Activated naive CD8-positive, alpha-beta T cell treated with anti-CD3 and anti-CD28 coated beads, Interleukin-2, amount 50 U/mL, for 24 hours (primary cell): Measurements from ENCODE around the gene TRDMT1.

ENCODE experiments used
- ATAC-seq: fragments of 150-1000 bp; cut with Tn5 transposase; one replicate; pipeline ENCODE4 v1.10.0; 2021
- DNase-seq: peaks from one replicate; pipeline ENCODE4 v3.0.0; 2021
- H3K27ac Mint-ChIP-seq: one replicate; pipeline ENCODE4 v1.8.0; 2021; ENCODE audit warnings: mild to moderate bottlenecking, mixed read lengths
- H3K27me3 Mint-ChIP-seq: one replicate; pipeline ENCODE4 v1.8.0; 2021; ENCODE audit warnings: mixed read lengths
- H3K36me3 Mint-ChIP-seq: one replicate; pipeline ENCODE4 v1.8.0; 2021; ENCODE audit warnings: low read depth, mixed read lengths
- H3K4me1 Mint-ChIP-seq: one replicate; pipeline ENCODE4 v1.8.0; 2021; ENCODE audit warnings: mixed read lengths
- H3K4me3 Mint-ChIP-seq: one replicate; pipeline ENCODE4 v1.8.0; 2021; ENCODE audit warnings: mild to moderate bottlenecking, moderate library complexity, mixed read lengths
- H3K9me3 Mint-ChIP-seq: one replicate; pipeline ENCODE4 v1.8.0; 2021; ENCODE audit warnings: mixed read lengths

The TRDMT1 gene

DNA sequence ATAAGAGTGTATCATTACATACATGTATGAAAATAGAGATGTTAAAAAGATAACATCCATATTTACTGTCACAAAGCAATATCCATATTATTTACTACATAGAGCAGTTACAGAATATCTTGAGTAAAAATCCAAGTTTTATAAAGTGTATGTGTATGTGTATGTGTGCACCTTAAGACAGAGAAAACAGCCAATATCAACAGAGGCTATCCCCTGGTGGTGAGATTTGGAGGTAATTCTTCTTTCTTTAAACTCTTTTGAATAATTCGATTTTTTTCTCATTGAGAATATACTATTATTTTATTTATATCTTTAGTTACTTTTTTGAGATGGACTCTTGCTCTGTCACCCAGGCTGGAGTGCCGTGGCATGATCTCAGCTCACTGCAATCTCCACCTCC lies 18.4 kb downstream of the TRDMT1 start:
- H3K9me3 Mint-ChIP-seq = no peaks in the 10 kb centered on the region
- H3K4me3 Mint-ChIP-seq = no peak overlapping the region

GRCh38 chr10:17181751-17182150 lies 19.7 kb downstream of the TRDMT1 start:
- no peak overlapping the region for H3K4me3 Mint-ChIP-seq
- ATAC-seq = no peak
- DNase-seq = no peak
- H3K27me3 Mint-ChIP-seq = no peaks in the 10 kb centered on the region
- no peaks in the 10 kb centered on the region for H3K9me3 Mint-ChIP-seq
- H3K36me3 Mint-ChIP-seq = peaks cover 2% of the 10 kb centered on the region
- peaks cover 4% of the 10 kb centered on the region for H3K4me1 Mint-ChIP-seq
- no peak overlapping the region for H3K27ac Mint-ChIP-seq

More for the DNA sequence above, 18.4 kb downstream of the TRDMT1 start:
- ATAC-seq = no peak
- no peaks in the 10 kb centered on the region for H3K4me1 Mint-ChIP-seq
- peaks cover 2% of the 10 kb centered on the region for H3K36me3 Mint-ChIP-seq
- DNase-seq = no peak
- no peaks in the 10 kb centered on the region for H3K27me3 Mint-ChIP-seq
- H3K27ac Mint-ChIP-seq = no peak overlapping the region

- Mint-ChIP-seq H3K4me3 (no peak overlapping the region), H3K27me3 (no peaks in the 10 kb centered on the region), H3K9me3 (no peaks in the 10 kb centered on the region), H3K4me1 (peaks cover 7% of the 10 kb centered on the region), H3K36me3 (peaks cover 2% of the 10 kb centered on the region), H3K27ac (no peak overlapping the region)
- no peak for ATAC-seq
- no peak for DNase-seq
These were observed 20.4 kb downstream of the TRDMT1 start for GRCh38 chr10:17181110-17181509.

- DNase-seq = no peak
- Mint-ChIP-seq H3K4me3 (no peak overlapping the region), H3K9me3 (no peaks in the 10 kb centered on the region), H3K4me1 (peaks cover 18% of the 10 kb centered on the region), H3K27ac (no peak overlapping the region), H3K27me3 (no peaks in the 10 kb centered on the region), H3K36me3 (no peaks in the 10 kb centered on the region)
- no peak for ATAC-seq
These were observed 22.5 kb downstream of the TRDMT1 start for GRCh38 chr10:17179002-17179401.

DNA sequence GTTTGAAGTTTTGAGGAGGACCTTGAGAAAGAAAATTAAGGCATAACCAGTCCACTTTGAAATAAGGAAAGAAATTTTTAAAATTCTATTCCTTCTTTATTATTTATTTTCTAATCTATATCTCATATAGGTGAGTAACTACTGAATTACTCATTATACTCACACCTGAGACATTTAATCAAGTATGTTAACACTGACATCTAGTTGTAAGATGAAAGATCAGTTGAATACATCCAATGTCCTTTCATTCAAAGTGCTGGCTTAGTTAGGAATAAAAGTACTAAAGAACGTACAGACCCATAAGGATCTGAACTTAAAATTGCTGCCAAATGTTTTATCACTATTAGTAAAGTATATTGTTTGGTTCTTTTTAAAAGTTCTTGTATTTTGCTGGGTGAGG lies 23.5 kb downstream of the TRDMT1 start:
- Mint-ChIP-seq H3K4me3 (no peak overlapping the region), H3K27ac (no peak overlapping the region), H3K4me1 (peaks cover 18% of the 10 kb centered on the region), H3K27me3 (no peaks in the 10 kb centered on the region), H3K9me3 (no peaks in the 10 kb centered on the region), H3K36me3 (peaks cover 3% of the 10 kb centered on the region)
- no peak for DNase-seq
- no peak for ATAC-seq

- Mint-ChIP-seq H3K36me3 (peaks cover 3% of the 10 kb centered on the region), H3K9me3 (no peaks in the 10 kb centered on the region), H3K4me3 (no peak overlapping the region)
These were observed 24.5 kb downstream of the TRDMT1 start for GRCh38 chr10:17177014-17177413.

GRCh38 chr10:17176091-17176490 lies 25.4 kb downstream of the TRDMT1 start:
- H3K27ac Mint-ChIP-seq = peak overlapping the region; percentile 1
- H3K4me3 Mint-ChIP-seq = no peak overlapping the region
- no peaks in the 10 kb centered on the region for H3K9me3 Mint-ChIP-seq
- ATAC-seq (no peak), DNase-seq (no peak)
- peaks cover 18% of the 10 kb centered on the region for H3K4me1 Mint-ChIP-seq
- peaks cover 3% of the 10 kb centered on the region for H3K36me3 Mint-ChIP-seq
- H3K27me3 Mint-ChIP-seq = no peaks in the 10 kb centered on the region

More at GRCh38 chr10:17177014-17177413, 24.5 kb downstream of the TRDMT1 start:
- peaks cover 18% of the 10 kb centered on the region for H3K4me1 Mint-ChIP-seq
- ATAC-seq (no peak), DNase-seq (no peak)
- no peaks in the 10 kb centered on the region for H3K27me3 Mint-ChIP-seq
- no peak overlapping the region for H3K27ac Mint-ChIP-seq

GRCh38 chr10:17175551-17175950 lies 25.9 kb downstream of the TRDMT1 start:
- Mint-ChIP-seq H3K27ac (peak overlapping the region; percentile 70), H3K27me3 (no peaks in the 10 kb centered on the region), H3K9me3 (no peaks in the 10 kb centered on the region), H3K36me3 (peaks cover 3% of the 10 kb centered on the region), H3K4me1 (peaks cover 18% of the 10 kb centered on the region), H3K4me3 (peak overlapping the region; percentile 61)
- DNase-seq (peak; percentile 10), ATAC-seq (peak; percentile 59)

DNA sequence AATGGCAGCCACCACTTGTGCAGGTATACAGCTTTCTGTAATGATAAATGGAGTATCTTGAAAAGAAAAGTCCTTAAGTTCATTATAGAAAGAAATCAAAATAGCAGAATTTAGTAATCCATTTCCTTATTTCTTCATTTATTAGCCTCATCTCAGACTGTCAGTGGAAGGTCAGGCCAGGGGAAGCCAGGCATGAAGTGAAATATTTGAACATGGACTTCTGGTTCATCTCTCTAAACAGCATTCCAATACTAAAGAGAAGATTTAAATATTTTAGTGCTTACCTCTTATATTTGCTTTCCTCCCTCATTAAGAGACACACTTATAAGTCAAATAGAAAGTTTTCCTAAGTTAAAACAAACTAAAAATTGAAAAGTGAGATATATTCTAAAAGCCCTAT lies 26.8 kb downstream of the TRDMT1 start:
- no peak for ATAC-seq
- DNase-seq = no peak
- Mint-ChIP-seq H3K36me3 (peaks cover 3% of the 10 kb centered on the region), H3K27me3 (no peaks in the 10 kb centered on the region), H3K27ac (no peak overlapping the region), H3K4me3 (no peak overlapping the region), H3K4me1 (peaks cover 18% of the 10 kb centered on the region), H3K9me3 (no peaks in the 10 kb centered on the region)

DNA sequence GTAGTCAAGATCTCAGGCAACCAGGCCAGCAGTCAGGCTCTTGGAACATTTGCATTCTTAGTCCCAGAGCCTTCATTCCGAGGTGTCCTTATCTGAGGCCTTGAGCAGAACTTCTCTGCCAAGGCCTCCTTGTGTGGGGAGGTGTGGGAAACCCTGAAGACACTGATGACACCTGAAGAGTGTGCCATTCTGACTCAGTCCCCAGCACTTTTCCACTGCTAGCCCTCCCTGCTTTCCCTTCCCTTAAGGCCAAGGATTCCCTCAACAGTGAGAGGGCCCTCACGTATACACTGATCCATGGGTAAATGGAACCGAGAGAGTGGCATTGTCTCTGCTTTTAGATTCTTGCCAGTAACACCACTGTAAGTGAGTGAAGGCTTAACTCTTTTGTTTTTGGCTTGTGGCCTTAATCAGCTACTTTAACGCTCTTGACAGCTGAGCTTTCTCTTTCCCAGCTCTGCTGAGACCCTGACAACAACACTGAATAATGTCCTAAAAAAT lies 30.3 kb downstream of the TRDMT1 start:
- H3K9me3 Mint-ChIP-seq = no peaks in the 10 kb centered on the region

DNA sequence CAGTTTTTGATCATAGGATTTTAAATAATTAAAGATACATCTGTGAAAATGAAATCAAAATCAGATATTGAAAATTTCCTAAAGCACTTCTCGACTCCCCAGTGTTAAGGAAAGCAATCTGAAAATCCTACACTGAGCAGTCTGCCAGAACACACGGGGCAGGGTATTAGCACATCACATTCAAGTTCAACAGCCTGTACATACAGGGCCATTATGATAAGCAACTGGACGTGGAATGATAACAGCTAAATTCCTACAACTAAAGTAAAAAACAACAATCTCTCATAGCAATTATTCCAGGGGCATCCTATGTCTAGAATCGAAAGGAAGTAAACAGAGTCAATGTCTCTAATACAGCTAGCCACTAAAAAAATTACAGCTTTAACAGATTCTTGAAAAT lies 31.7 kb downstream of the TRDMT1 start:
- H3K4me3 Mint-ChIP-seq = no peak overlapping the region
- H3K27ac Mint-ChIP-seq = no peak overlapping the region
- H3K9me3 Mint-ChIP-seq = no peaks in the 10 kb centered on the region
- peaks cover under 1% of the 10 kb centered on the region for H3K4me1 Mint-ChIP-seq
- DNase-seq (no peak), ATAC-seq (no peak)
- no peaks in the 10 kb centered on the region for H3K27me3 Mint-ChIP-seq
- H3K36me3 Mint-ChIP-seq = peaks cover 4% of the 10 kb centered on the region

More for the DNA sequence above, 30.3 kb downstream of the TRDMT1 start:
- peaks cover 3% of the 10 kb centered on the region for H3K36me3 Mint-ChIP-seq
- DNase-seq (no peak), ATAC-seq (peak; percentile 28)
- no peak overlapping the region for H3K27ac Mint-ChIP-seq
- H3K4me3 Mint-ChIP-seq = no peak overlapping the region
- H3K4me1 Mint-ChIP-seq = peaks cover 12% of the 10 kb centered on the region
- H3K27me3 Mint-ChIP-seq = no peaks in the 10 kb centered on the region

GRCh38 chr10:17166699-17167098 lies 34.8 kb downstream of the TRDMT1 start:
- H3K4me3 Mint-ChIP-seq = no peak overlapping the region
- no peaks in the 10 kb centered on the region for H3K4me1 Mint-ChIP-seq
- no peaks in the 10 kb centered on the region for H3K9me3 Mint-ChIP-seq
- DNase-seq (no peak), ATAC-seq (no peak)
- H3K36me3 Mint-ChIP-seq = peaks cover 4% of the 10 kb centered on the region
- no peaks in the 10 kb centered on the region for H3K27me3 Mint-ChIP-seq
- H3K27ac Mint-ChIP-seq = no peak overlapping the region

DNA sequence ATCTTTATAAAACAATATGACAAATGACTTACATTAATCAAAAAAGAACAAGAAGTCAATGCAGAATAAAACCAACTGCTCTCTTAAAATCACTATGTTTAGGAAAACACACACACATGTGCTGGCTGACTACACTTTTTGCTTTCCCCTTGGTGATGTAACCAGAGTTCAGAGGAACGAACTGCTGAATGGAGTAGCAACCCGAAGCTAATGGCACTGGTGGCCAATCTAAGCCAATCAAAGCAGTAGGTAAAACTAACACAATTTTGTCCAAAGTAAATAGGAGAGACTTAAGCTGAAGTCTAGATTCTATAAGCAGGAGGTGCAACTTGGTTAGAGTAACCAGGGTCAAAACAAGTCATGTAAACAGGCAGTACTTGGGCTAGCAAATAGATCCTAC lies 38.6 kb downstream of the TRDMT1 start:
- H3K27ac Mint-ChIP-seq = no peak overlapping the region
- H3K4me3 Mint-ChIP-seq = no peak overlapping the region
- DNase-seq (no peak), ATAC-seq (no peak)
- peaks cover 4% of the 10 kb centered on the region for H3K36me3 Mint-ChIP-seq
- no peaks in the 10 kb centered on the region for H3K9me3 Mint-ChIP-seq
- H3K27me3 Mint-ChIP-seq = no peaks in the 10 kb centered on the region
- no peaks in the 10 kb centered on the region for H3K4me1 Mint-ChIP-seq

DNA sequence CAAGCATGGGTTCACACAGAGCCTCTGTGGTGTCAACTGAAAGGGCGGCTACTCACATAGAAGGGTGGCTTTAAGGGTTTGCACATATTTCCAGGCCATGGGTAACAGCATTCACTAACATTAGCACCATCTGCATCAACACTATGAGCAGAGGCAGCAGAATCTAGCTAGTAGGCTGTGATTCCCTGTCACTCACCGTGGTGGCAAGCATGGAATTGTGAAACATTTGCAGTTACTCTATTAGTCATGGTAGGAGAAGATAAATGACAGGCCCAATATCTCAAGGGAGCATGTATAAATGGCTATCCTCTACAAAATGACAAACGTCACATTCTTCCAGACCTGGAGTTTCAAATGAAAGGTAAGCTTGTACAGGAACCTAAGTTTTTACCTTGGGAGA lies 39.7 kb downstream of the TRDMT1 start:
- Mint-ChIP-seq H3K36me3 (peaks cover 5% of the 10 kb centered on the region), H3K4me3 (no peak overlapping the region), H3K27me3 (no peaks in the 10 kb centered on the region), H3K27ac (no peak overlapping the region), H3K4me1 (no peaks in the 10 kb centered on the region), H3K9me3 (no peaks in the 10 kb centered on the region)
- DNase-seq (no peak), ATAC-seq (no peak)

GRCh38 chr10:17157024-17157423 lies 44.4 kb downstream of the TRDMT1 start:
- Mint-ChIP-seq H3K27me3 (no peaks in the 10 kb centered on the region), H3K27ac (no peak overlapping the region), H3K4me1 (no peaks in the 10 kb centered on the region), H3K9me3 (no peaks in the 10 kb centered on the region), H3K4me3 (no peak overlapping the region), H3K36me3 (peaks cover 2% of the 10 kb centered on the region)
- ATAC-seq (no peak), DNase-seq (no peak)

- Mint-ChIP-seq H3K27ac (no peak overlapping the region), H3K9me3 (no peaks in the 10 kb centered on the region), H3K4me1 (no peaks in the 10 kb centered on the region), H3K36me3 (peaks cover 4% of the 10 kb centered on the region), H3K27me3 (no peaks in the 10 kb centered on the region), H3K4me3 (no peak overlapping the region)
- no peak for DNase-seq
- ATAC-seq = no peak
These were observed 45.6 kb downstream of the TRDMT1 start for GRCh38 chr10:17155826-17156225.
